Measurements from ENCODE around the gene PRMT3. TPM values are rescaled to one million over a fixed set of nuclear protein-coding genes. Genes with fewer than 3 reads are reported as not detected.

PRMT3 gene
- total and polyA plus RNA-seq, 2 experiments from 2014 or later, result 9.8 to 11.7 TPM

GRCh38 chr11:20450829-20451228 is 63.3 kb downstream of the PRMT3 start:
- in situ Hi-C loops (cut with MboI), result no loop called here
- WGBS, 2 experiments (ENCODE audit: low coverage in 1 of 2, low lambda C conversion rate in 2 of 2, missing lambda C conversion rate in 2 of 2), result 94 to 96% methylated on average over 2 of the region's 2 CpGs
- Histone ChIP-seq H3K36me3 (ENCODE audit: low read depth) (no peaks in the 10 kb centered on the region), H3F3A (ENCODE audit: insufficient read depth) (no peaks in the 10 kb centered on the region), H3K4me2 (ENCODE audit: unreplicated experiment) (no peak overlapping the region), H4K20me1 (ENCODE audit: insufficient read depth) (no peaks in the 10 kb centered on the region), H3K4me1 (ENCODE audit: insufficient read depth) (no peaks in the 10 kb centered on the region; the same call in 1 of the 2 replicates), H3K27me3 (replicated peaks; ENCODE audit: insufficient read depth) (no peaks in the 10 kb centered on the region), H3K4me3 (no peak overlapping the region), H3K9me3 (ENCODE audit: low read depth) (no peaks in the 10 kb centered on the region), H3K27ac (no peak overlapping the region), H3K79me2 (ENCODE audit: insufficient read depth) (no peaks in the 10 kb centered on the region), H2AFZ (no peak overlapping the region), H3K9ac (no peak overlapping the region), H3K9me2 (ENCODE audit: insufficient read depth) (no peaks in the 10 kb centered on the region)
- no peak for DNase-seq
- TF ChIP-seq EZH2phosphoT487 (IDR thresholded peaks at IDR 0.05; ENCODE audit: insufficient read depth, low read depth), result no peak
- TF ChIP-seq EZH2 (IDR thresholded peaks at IDR 0.05; ENCODE audit: insufficient read depth, poor library complexity, severe bottlenecking), result no peak

GRCh38 chr11:20451568-20451967 is 64.1 kb downstream of the PRMT3 start:
- in situ Hi-C loops (cut with MboI), result no loop called here
- Histone ChIP-seq H3K4me3 (no peak overlapping the region), H3K36me3 (ENCODE audit: low read depth) (no peaks in the 10 kb centered on the region), H3K9me3 (ENCODE audit: low read depth) (no peaks in the 10 kb centered on the region), H3K27me3 (replicated peaks; ENCODE audit: insufficient read depth) (no peaks in the 10 kb centered on the region), H3K79me2 (ENCODE audit: insufficient read depth) (no peaks in the 10 kb centered on the region), H3K9me2 (ENCODE audit: insufficient read depth) (no peaks in the 10 kb centered on the region), H3K4me1 (ENCODE audit: insufficient read depth) (no peaks in the 10 kb centered on the region; the same call in 1 of the 2 replicates), H3K27ac (no peak overlapping the region), H4K20me1 (ENCODE audit: insufficient read depth) (no peaks in the 10 kb centered on the region), H2AFZ (peak overlapping the region; percentile 21; the same call in 1 of the 2 replicates), H3K4me2 (ENCODE audit: unreplicated experiment) (no peak overlapping the region), H3K9ac (no peak overlapping the region), H3F3A (ENCODE audit: insufficient read depth) (no peaks in the 10 kb centered on the region)
- TF ChIP-seq EZH2 (IDR thresholded peaks at IDR 0.05; ENCODE audit: insufficient read depth, poor library complexity, severe bottlenecking) (no peak), EZH2phosphoT487 (IDR thresholded peaks at IDR 0.05; ENCODE audit: insufficient read depth, low read depth) (no peak)
- peak; percentile 37 for DNase-seq
- 15 to 21% methylated on average over 2 of the region's 2 CpGs for WGBS, 2 experiments (ENCODE audit: low coverage in 1 of 2, low lambda C conversion rate in 2 of 2, missing lambda C conversion rate in 2 of 2)

- Histone ChIP-seq H3K79me2 (ENCODE audit: insufficient read depth) (no peaks in the 10 kb centered on the region), H3K27ac (no peak overlapping the region), H3K4me2 (ENCODE audit: unreplicated experiment) (no peak overlapping the region), H3K9me3 (ENCODE audit: low read depth) (no peaks in the 10 kb centered on the region), H3K9me2 (ENCODE audit: insufficient read depth) (no peaks in the 10 kb centered on the region), H3K36me3 (ENCODE audit: low read depth) (no peaks in the 10 kb centered on the region), H3K27me3 (replicated peaks; ENCODE audit: insufficient read depth) (no peaks in the 10 kb centered on the region), H3F3A (ENCODE audit: insufficient read depth) (no peaks in the 10 kb centered on the region), H2AFZ (no peak overlapping the region), H3K4me3 (no peak overlapping the region), H3K4me1 (ENCODE audit: insufficient read depth) (no peaks in the 10 kb centered on the region; the same call in 1 of the 2 replicates), H4K20me1 (ENCODE audit: insufficient read depth) (no peaks in the 10 kb centered on the region), H3K9ac (no peak overlapping the region)
- in situ Hi-C loops (cut with MboI), result no loop called here
- WGBS, 2 experiments (ENCODE audit: low coverage in 1 of 2, low lambda C conversion rate in 2 of 2, missing lambda C conversion rate in 2 of 2), result 15 to 16% methylated on average over 2 of the region's 2 CpGs
- no peak for DNase-seq
- no peak for TF ChIP-seq EZH2phosphoT487 (IDR thresholded peaks at IDR 0.05; ENCODE audit: insufficient read depth, low read depth)
- no peak for TF ChIP-seq EZH2 (IDR thresholded peaks at IDR 0.05; ENCODE audit: insufficient read depth, poor library complexity, severe bottlenecking)
These were observed 65.1 kb downstream of the PRMT3 start for GRCh38 chr11:20452585-20452984.

- in situ Hi-C loops (cut with MboI), result no loop called here
- Histone ChIP-seq H3K4me1 (ENCODE audit: insufficient read depth) (no peaks in the 10 kb centered on the region; the same call in 1 of the 2 replicates), H3K4me3 (no peak overlapping the region), H3K79me2 (ENCODE audit: insufficient read depth) (no peaks in the 10 kb centered on the region), H3K9me3 (ENCODE audit: low read depth) (no peaks in the 10 kb centered on the region), H4K20me1 (ENCODE audit: insufficient read depth) (no peaks in the 10 kb centered on the region), H3K27ac (no peak overlapping the region), H3K27me3 (replicated peaks; ENCODE audit: insufficient read depth) (no peaks in the 10 kb centered on the region), H3K9ac (no peak overlapping the region), H3F3A (ENCODE audit: insufficient read depth) (no peaks in the 10 kb centered on the region), H3K9me2 (ENCODE audit: insufficient read depth) (no peaks in the 10 kb centered on the region), H3K36me3 (ENCODE audit: low read depth) (no peaks in the 10 kb centered on the region), H2AFZ (no peak overlapping the region), H3K4me2 (ENCODE audit: unreplicated experiment) (no peak overlapping the region)
- DNase-seq, result no peak
- 89 to 92% methylated on average over 4 of the region's 4 CpGs for WGBS, 2 experiments (ENCODE audit: low coverage in 1 of 2, low lambda C conversion rate in 2 of 2, missing lambda C conversion rate in 2 of 2)
- TF ChIP-seq EZH2phosphoT487 (IDR thresholded peaks at IDR 0.05; ENCODE audit: insufficient read depth, low read depth) (no peak), EZH2 (IDR thresholded peaks at IDR 0.05; ENCODE audit: insufficient read depth, poor library complexity, severe bottlenecking) (no peak)
These were observed 66.3 kb downstream of the PRMT3 start for GRCh38 chr11:20453657-20454316.

Measured in GM23248 (cell line).